ENCODE data around the gene SPATA33.

- TF ChIP-seq CTCF (IDR thresholded peaks at IDR 0.05; ENCODE audit: low read length): no peak
- no peak for TF ChIP-seq EZH2 (optimal IDR thresholded peaks at IDR 0.05; ENCODE audit: low read depth, low read length)
These were observed 44.1 kb downstream of the SPATA33 start, which contains the start of gene SPATA2L for GRCh38 chr16:89701425-89702406.

Measured in MM.1S (cell line).